Spleen (tissue), 11 donors: Measurements from ENCODE around the gene TRPC1. TPM values are rescaled to one million over a fixed set of nuclear protein-coding genes. Genes with fewer than 3 reads are reported as not detected.

Experiments used
- DNase-seq: peaks from one replicate; pipeline ENCODE4 v3.0.0-alpha.2; 2020
- H3K27ac ChIP-seq, 8 donors: fragments of 200-600 bp; sonication (generic) in 7 of 8; 1 replicate in 4 of 8; 2 replicates in 4 of 8; pipeline versions ENCODE4 v1.5.0 to v1.8.0; 2016 to 2021; ENCODE audit warnings: inconsistent platforms in 4 of 8, mild to moderate bottlenecking in 4 of 8, moderate library complexity in 1 of 8
- H3K27me3 ChIP-seq, 7 donors: fragments of 200-600 bp; sonication (generic) in 6 of 7; replicated peaks in 1 of 7; 1 replicate in 4 of 7; 2 replicates in 3 of 7; pipeline versions ENCODE4 v1.5.0 to v1.8.0; 2016 to 2021; ENCODE audit warnings: inconsistent platforms in 3 of 7, mild to moderate bottlenecking in 1 of 7
- H3K36me3 ChIP-seq, 6 donors: fragments of 200-600 bp; sonication (generic) in 5 of 6; 1 replicate in 4 of 6; 2 replicates in 2 of 6; pipeline versions ENCODE4 v1.5.0 to v1.8.0; 2016 to 2021; ENCODE audit warnings: inconsistent platforms in 2 of 6
- H3K4me1 ChIP-seq, 6 donors: fragments of 200-600 bp; sonication (generic) in 5 of 6; 1 replicate in 3 of 6; 2 replicates in 3 of 6; pipeline versions ENCODE4 v1.5.0 to v1.8.0; 2016 to 2021; ENCODE audit warnings: inconsistent platforms in 3 of 6
- H3K4me3 ChIP-seq, 8 donors: fragments of 200-600 bp; sonication (generic) in 7 of 8; 1 replicate in 4 of 8; 2 replicates in 4 of 8; pipeline versions ENCODE4 v1.5.0 to v1.8.0; 2016 to 2021; ENCODE audit warnings: inconsistent platforms in 4 of 8, mild to moderate bottlenecking in 4 of 8, moderate library complexity in 2 of 8
- H3K9me3 ChIP-seq, 8 donors: fragments of 200-600 bp; sonication (generic) in 7 of 8; 1 replicate in 4 of 8; 2 replicates in 4 of 8; pipeline versions ENCODE4 v1.5.0 to v1.8.0; 2016 to 2021; ENCODE audit warnings: inconsistent platforms in 4 of 8
- POLR2A ChIP-seq, 3 donors: fragments of 450-650 bp; IDR thresholded peaks; one replicate each; pipeline ENCODE4 v1.5.1; 2017; ENCODE audit warnings: antibody characterized with exemption in 3 of 3, mild to moderate bottlenecking in 1 of 3
- POLR2AphosphoS5 ChIP-seq, 3 donors: sonication (generic); formaldehyde crosslinking; IDR thresholded peaks; one replicate each; pipeline ENCODE4 v1.5.1; 2017; ENCODE audit warnings: antibody characterized with exemption in 3 of 3
- WGBS, 5 donors: extraction: QIAGEN DNeasy Blood & Tissue Kit in 3 of 5; methylation state at CpG; one replicate each; pipeline versions ENCODE4 v1.1.5 to v1.1.7; 2013 to 2018; 5-methylcytosine and 5-hydroxymethylcytosine counted together
- intact Hi-C: fragments of 100-400 bp; cut with DNase I; formaldehyde crosslinking; loops from one replicate; pipeline ENCODE4 v1.15.0; 2023; ENCODE audit warnings: low total_unique reads
- polyA plus RNA-seq, 3 donors: library from polyadenylated mRNA; stranded (reverse); fragments of 200-250 nt; gene quantifications; one replicate each; pipeline ENCODE4 v1.2.1, GENCODE V29; 2013
- total RNA-seq, 7 donors: library from RNA; depleted of rRNA in 3 of 7; stranded (reverse); fragments of >200 nt in 3 of 7; fragmentation: NEBNext Ultra II Directional in 4 of 7; extraction: Animal tissue kit (Norgen Biotek cat#: 25700) in 4 of 7; gene quantifications; one replicate each; pipeline versions ENCODE4 v1.1.0 to v1.2.1, GENCODE V29; 2016 to 2021
- TF ChIP-seq, protein P1 (sequence below), 11 experiments: fragments of 200-600 bp in 7 of 11; fragments of 450-650 bp in 4 of 11; sonication (generic) in 4 of 11; IDR thresholded peaks in 8 of 11; conservative IDR thresholded peaks in 3 of 11; 1 replicate in 7 of 11; 2 replicates in 4 of 11; pipeline versions ENCODE4 v1.4.0 to v1.8.0; 2016 to 2021; ENCODE audit warnings: antibody characterized with exemption in 11 of 11, inconsistent platforms in 4 of 11, mild to moderate bottlenecking in 1 of 11
- donor health status: healthy with polysubstance abuse.
- donor health status: DM: no; HTN: no; CAD: no; lungs with moderate emphysema.
- donor health status: DM: no; HTN: no; CAD: no.
- donor health status: Bipolar disorder and iron deficiency.
- donor health status: healthy.
- donor health status: DM: no; HTN: no; CAD: no.
- donor health status: DM: yes; HTN: yes; CAD: no.

TRPC1 gene
- total and polyA plus RNA-seq, 10 donors, result 1.7 to 21.8 (median 7.6) TPM

DNA sequence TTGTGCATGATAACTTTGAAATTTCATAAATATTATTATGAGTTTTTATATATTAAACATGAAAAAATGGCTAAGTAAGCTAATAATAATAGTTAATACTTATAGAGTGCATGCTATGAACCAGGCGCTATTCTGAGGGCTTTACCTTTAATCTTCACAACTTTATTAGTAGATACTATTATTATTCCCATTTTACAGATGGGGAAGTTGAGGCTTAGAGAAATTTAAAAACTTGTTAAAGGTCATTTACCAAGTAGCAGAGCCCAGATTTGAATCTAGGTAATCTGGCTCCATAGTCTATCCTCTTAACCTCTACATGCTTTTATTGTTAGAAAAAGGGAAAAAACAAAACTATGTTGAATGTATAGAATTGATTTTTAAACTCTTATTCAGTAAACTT lies 60.4 kb downstream of the TRPC1 start:
- DNase-seq, result no peak
- peaks cover 0 to 6% (median 0%) of the 10 kb centered on the region in 6 donors for H3K36me3 ChIP-seq
- H3K27ac ChIP-seq, result no peak overlapping the region
- H3K4me3 ChIP-seq, result no peak overlapping the region
- no peaks in the 10 kb centered on the region for H3K27me3 ChIP-seq
- intact Hi-C loops, result no loop called here
- WGBS, 5 donors, result 43 to 100% (median 49%) methylated on average over 1 of the region's 1 CpG
- TF ChIP-seq POLR2A (IDR thresholded peaks at IDR 0.05) (no peak), POLR2AphosphoS5 (IDR thresholded peaks at IDR 0.05) (no peak)
- TF ChIP-seq, protein P1, sequence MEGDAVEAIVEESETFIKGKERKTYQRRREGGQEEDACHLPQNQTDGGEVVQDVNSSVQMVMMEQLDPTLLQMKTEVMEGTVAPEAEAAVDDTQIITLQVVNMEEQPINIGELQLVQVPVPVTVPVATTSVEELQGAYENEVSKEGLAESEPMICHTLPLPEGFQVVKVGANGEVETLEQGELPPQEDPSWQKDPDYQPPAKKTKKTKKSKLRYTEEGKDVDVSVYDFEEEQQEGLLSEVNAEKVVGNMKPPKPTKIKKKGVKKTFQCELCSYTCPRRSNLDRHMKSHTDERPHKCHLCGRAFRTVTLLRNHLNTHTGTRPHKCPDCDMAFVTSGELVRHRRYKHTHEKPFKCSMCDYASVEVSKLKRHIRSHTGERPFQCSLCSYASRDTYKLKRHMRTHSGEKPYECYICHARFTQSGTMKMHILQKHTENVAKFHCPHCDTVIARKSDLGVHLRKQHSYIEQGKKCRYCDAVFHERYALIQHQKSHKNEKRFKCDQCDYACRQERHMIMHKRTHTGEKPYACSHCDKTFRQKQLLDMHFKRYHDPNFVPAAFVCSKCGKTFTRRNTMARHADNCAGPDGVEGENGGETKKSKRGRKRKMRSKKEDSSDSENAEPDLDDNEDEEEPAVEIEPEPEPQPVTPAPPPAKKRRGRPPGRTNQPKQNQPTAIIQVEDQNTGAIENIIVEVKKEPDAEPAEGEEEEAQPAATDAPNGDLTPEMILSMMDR (IDR thresholded peaks at IDR 0.05 in 8 of 11, conservative IDR thresholded peaks at IDR 0.05 in 3 of 11), result no peak
- H3K9me3 ChIP-seq, result no peaks in the 10 kb centered on the region
- H3K4me1 ChIP-seq, result no peaks in the 10 kb centered on the region

DNA sequence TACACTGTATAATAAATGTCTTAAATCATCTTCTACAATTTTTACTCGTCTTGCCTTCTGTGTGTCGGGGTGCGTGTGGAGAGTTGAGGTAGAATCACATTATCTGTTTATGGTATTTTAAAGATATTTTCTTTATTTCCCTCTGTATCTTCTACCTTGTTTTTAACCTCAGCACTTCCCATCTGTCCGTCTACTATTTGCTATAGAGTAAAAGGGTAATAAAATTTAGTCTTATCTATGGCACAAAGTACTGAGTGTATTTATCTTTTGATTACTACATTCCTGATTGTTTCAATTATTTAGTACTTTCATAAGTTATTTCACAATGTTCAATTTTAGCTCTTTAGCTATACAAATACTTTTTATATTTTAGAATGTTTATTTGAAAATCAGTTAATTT lies 62.2 kb downstream of the TRPC1 start:
- DNase-seq, result no peak
- Histone ChIP-seq H3K9me3 (no peaks in the 10 kb centered on the region), H3K27me3 (no peaks in the 10 kb centered on the region), H3K27ac (no peak overlapping the region), H3K36me3 (peaks cover 0 to 6% (median 0%) of the 10 kb centered on the region in 6 donors), H3K4me1 (no peaks in the 10 kb centered on the region), H3K4me3 (no peak overlapping the region)
- TF ChIP-seq POLR2AphosphoS5 (IDR thresholded peaks at IDR 0.05) (no peak), POLR2A (IDR thresholded peaks at IDR 0.05) (no peak)
- TF ChIP-seq, protein P1 (IDR thresholded peaks at IDR 0.05 in 8 of 11, conservative IDR thresholded peaks at IDR 0.05 in 3 of 11), result no peak
- WGBS, 5 donors, result 90 to 99% (median 94%) methylated on average over 4 of the region's 4 CpGs
- intact Hi-C loops, result no loop called here

DNA sequence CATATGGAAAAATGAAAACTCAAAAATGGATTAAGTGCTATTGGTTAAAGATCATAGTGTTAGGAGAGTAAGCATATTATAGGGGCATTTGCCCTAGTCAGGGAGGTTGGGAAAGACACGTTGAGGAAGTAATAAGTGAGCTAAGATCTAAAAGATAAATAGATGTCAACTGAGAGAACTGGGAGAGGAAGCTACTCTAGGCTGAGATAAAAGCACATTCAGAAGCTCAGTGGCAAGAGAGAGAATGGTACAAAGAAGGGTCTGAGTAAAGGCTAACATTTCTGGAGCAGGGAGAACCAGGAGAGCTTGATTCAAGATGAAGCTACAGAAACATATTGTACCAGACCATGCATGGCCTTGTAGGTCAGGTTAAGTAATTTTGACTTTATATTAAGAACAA lies 63.9 kb downstream of the TRPC1 start:
- Histone ChIP-seq H3K9me3 (no peaks in the 10 kb centered on the region), H3K27ac (no peak overlapping the region), H3K36me3 (peaks cover 0 to 5% (median 0%) of the 10 kb centered on the region in 6 donors), H3K4me1 (no peaks in the 10 kb centered on the region), H3K27me3 (no peaks in the 10 kb centered on the region), H3K4me3 (no peak overlapping the region)
- DNase-seq, result no peak
- TF ChIP-seq POLR2A (IDR thresholded peaks at IDR 0.05), result no peak
- TF ChIP-seq POLR2AphosphoS5 (IDR thresholded peaks at IDR 0.05), result no peak
- TF ChIP-seq, protein P1 (IDR thresholded peaks at IDR 0.05 in 8 of 11, conservative IDR thresholded peaks at IDR 0.05 in 3 of 11), result no peak
- 11 to 33% (median 20%) methylated on average over 1 of the region's 1 CpG for WGBS, 5 donors
- intact Hi-C loops, result no loop called here

DNA sequence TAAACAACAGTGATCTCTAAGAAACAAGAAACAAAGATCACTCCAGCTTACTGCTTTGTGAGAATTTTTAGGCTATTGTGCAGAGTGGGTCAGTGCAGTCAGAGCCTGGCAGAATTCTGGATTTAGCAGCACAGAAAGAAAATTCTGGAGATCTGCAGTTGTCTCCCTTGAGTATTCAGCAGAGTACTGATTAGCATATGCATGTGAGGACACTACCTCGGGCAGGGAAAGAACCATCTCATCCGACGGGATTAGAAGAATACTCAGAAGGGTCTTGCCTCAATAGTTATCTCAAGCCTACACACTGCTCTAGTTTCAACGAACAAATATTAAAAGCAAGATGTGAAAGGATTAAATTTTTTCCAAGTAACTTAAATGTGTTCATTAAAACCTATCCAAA lies 70.7 kb downstream of the TRPC1 start:
- intact Hi-C loops, result no loop called here
- TF ChIP-seq, protein P1 (IDR thresholded peaks at IDR 0.05 in 8 of 11, conservative IDR thresholded peaks at IDR 0.05 in 3 of 11), result no peak
- TF ChIP-seq POLR2A (IDR thresholded peaks at IDR 0.05), result no peak
- no peak for TF ChIP-seq POLR2AphosphoS5 (IDR thresholded peaks at IDR 0.05)
- DNase-seq, result no peak
- Histone ChIP-seq H3K27me3 (no peaks in the 10 kb centered on the region), H3K4me1 (no peaks in the 10 kb centered on the region), H3K36me3 (no peaks in the 10 kb centered on the region), H3K4me3 (no peak overlapping the region), H3K27ac (no peak overlapping the region), H3K9me3 (no peaks in the 10 kb centered on the region)
- 81 to 97% (median 92%) methylated on average over 4 of the region's 4 CpGs for WGBS, 5 donors
